CD14-positive monocyte (primary cell): ENCODE results near the gene RTN1. TPM values are rescaled to one million over a fixed set of nuclear protein-coding genes. Genes with fewer than 3 reads are reported as not detected.
A peak's percentile ranks its signal among the peaks of the same experiment; 100 is the strongest.

ENCODE experiments used
- DNase-seq, 3 donors: peaks; one replicate each; pipeline ENCODE4 v3.0.0-alpha.2; 2011 to 2022
- H2AFZ ChIP-seq: 2 replicates; pipeline ENCODE4 v1.6.0; 2012; ENCODE audit warnings: mild to moderate bottlenecking, low read depth, low read length, inconsistent platforms; ENCODE audit not compliant: insufficient read depth, poor library complexity, severe bottlenecking
- H3K27ac ChIP-seq, 2 donors: 1 replicate in 1 of 2; 2 replicates in 1 of 2; pipeline ENCODE4 v1.5.1; 2012 to 2013; ENCODE audit warnings: low read length in 2 of 2, control low read depth in 1 of 2, inconsistent platforms in 1 of 2, low read depth in 1 of 2, mild to moderate bottlenecking in 1 of 2
- H3K27me3 ChIP-seq, 2 donors: one replicate each; pipeline versions ENCODE4 v1.6.0 to v1.6.1; 2011 to 2013; ENCODE audit warnings: low read length in 2 of 2; ENCODE audit not compliant: control insufficient read depth in 2 of 2, insufficient read depth in 2 of 2
- H3K36me3 ChIP-seq, 2 donors: replicated peaks in 1 of 2; 1 replicate in 1 of 2; 2 replicates in 1 of 2; pipeline versions ENCODE4 v1.5.1 to v1.6.1; 2012 to 2013; ENCODE audit warnings: low read length in 2 of 2, control low read depth in 1 of 2, inconsistent platforms in 1 of 2, mild to moderate bottlenecking in 1 of 2; ENCODE audit not compliant: insufficient read depth in 2 of 2, control insufficient read depth in 1 of 2
- H3K4me1 ChIP-seq, 2 donors: 1 replicate in 1 of 2; 2 replicates in 1 of 2; pipeline versions ENCODE4 v1.5.1 to v1.6.1; 2012 to 2013; ENCODE audit warnings: low read length in 2 of 2, control low read depth in 1 of 2, inconsistent platforms in 1 of 2, mild to moderate bottlenecking in 1 of 2, moderate library complexity in 1 of 2; ENCODE audit not compliant: insufficient read depth in 2 of 2, control insufficient read depth in 1 of 2
- H3K4me2 ChIP-seq: replicated peaks from 2 replicates; pipeline ENCODE3; 2012; ENCODE audit warnings: low read length, moderate library complexity, mild to moderate bottlenecking; ENCODE audit not compliant: poor library complexity, severe bottlenecking; ENCODE audit errors: extremely low read depth
- H3K4me3 ChIP-seq, 3 experiments: fragments of 200-600 bp in 1 of 3; sonication (generic) in 1 of 3; replicated peaks in 1 of 3; 1 replicate in 2 of 3; 2 replicates in 1 of 3; pipeline ENCODE4 v1.5.1; 2011 to 2013; ENCODE audit warnings: low read length in 3 of 3, mild to moderate bottlenecking in 3 of 3, control low read depth in 2 of 3, low read depth in 2 of 3, inconsistent platforms in 1 of 3, moderate library complexity in 1 of 3
- H3K79me2 ChIP-seq: 2 replicates; pipeline ENCODE4 v1.6.0; 2012; ENCODE audit warnings: mild to moderate bottlenecking, control low read depth, inconsistent platforms, low read length, moderate library complexity; ENCODE audit not compliant: insufficient read depth
- H3K9ac ChIP-seq: 2 replicates; pipeline ENCODE4 v1.6.0; 2017; ENCODE audit warnings: low read length, mild to moderate bottlenecking; ENCODE audit not compliant: insufficient read depth, poor library complexity, severe bottlenecking
- H3K9me3 ChIP-seq, 2 donors: replicated peaks in 1 of 2; 1 replicate in 1 of 2; 2 replicates in 1 of 2; pipeline versions ENCODE4 v1.5.1 to v1.6.1; 2012 to 2013; ENCODE audit warnings: low read length in 2 of 2, control low read depth in 1 of 2; ENCODE audit not compliant: control insufficient read depth in 1 of 2, insufficient read depth in 1 of 2
- H4K20me1 ChIP-seq: 2 replicates; pipeline ENCODE4 v1.6.0; 2012; ENCODE audit warnings: mild to moderate bottlenecking, low read length, control low read depth, moderate library complexity; ENCODE audit not compliant: insufficient read depth
- H3K27ac Mint-ChIP-seq, 7 donors: one replicate each; pipeline ENCODE4 v1.8.0; 2020; ENCODE audit warnings: mild to moderate bottlenecking in 7 of 7, mixed read lengths in 7 of 7, moderate library complexity in 6 of 7, inconsistent platforms in 2 of 7
- H3K27me3 Mint-ChIP-seq, 3 donors: one replicate each; pipeline ENCODE4 v1.8.0; 2021 to 2022; ENCODE audit warnings: low read depth in 3 of 3, mild to moderate bottlenecking in 3 of 3, mixed read lengths in 3 of 3, moderate library complexity in 3 of 3, inconsistent platforms in 1 of 3
- H3K36me3 Mint-ChIP-seq, 2 donors: one replicate each; pipeline ENCODE4 v1.8.0; 2020; ENCODE audit warnings: mixed read lengths in 2 of 2, inconsistent platforms in 1 of 2, mild to moderate bottlenecking in 1 of 2
- H3K4me1 Mint-ChIP-seq: one replicate; pipeline ENCODE4 v1.8.0; 2020; ENCODE audit warnings: mild to moderate bottlenecking, mixed read lengths
- H3K4me3 Mint-ChIP-seq, 2 donors: one replicate each; pipeline ENCODE4 v1.8.0; 2020; ENCODE audit warnings: mild to moderate bottlenecking in 2 of 2, mixed read lengths in 2 of 2, moderate library complexity in 1 of 2
- H3K9me3 Mint-ChIP-seq, 7 donors: one replicate each; pipeline ENCODE4 v1.8.0; 2020 to 2022; ENCODE audit warnings: mixed read lengths in 7 of 7, mild to moderate bottlenecking in 6 of 7, moderate library complexity in 6 of 7, inconsistent platforms in 2 of 7
- WGBS: methylation state at CpG from one replicate; pipeline ENCODE4 v1.1.5; 2013; ENCODE audit warnings: missing lambda C conversion rate; ENCODE audit not compliant: insufficient coverage; 5-methylcytosine and 5-hydroxymethylcytosine counted together
- intact Hi-C, 2 donors: fragments of 100-400 bp; cut with micrococcal nuclease; formaldehyde crosslinking; loops; one replicate each; pipeline versions ENCODE4 v1.15.0 to v1.15.1; 2023
- polyA plus RNA-seq, 3 donors: library from polyadenylated mRNA; depleted of rRNA in 1 of 3; unstranded in 2 of 3; stranded (reverse) in 1 of 3; fragments of 300-500 nt in 2 of 3; fragments of >200 nt in 1 of 3; fragmentation: Illumina TruSeq in 2 of 3; gene quantifications; 1 replicate in 2 of 3; 2 replicates in 1 of 3; pipeline ENCODE4 v1.2.3, GENCODE V29; 2012 to 2021
- TF ChIP-seq, protein P1 (sequence below): fragments of 200-600 bp; IDR thresholded peaks from one replicate; pipeline ENCODE4 v1.8.0; 2022; ENCODE audit warnings: antibody characterized with exemption, mild to moderate bottlenecking

RTN1 gene
- polyA plus RNA-seq, 3 donors = 40.2 to 75.1 (median 55.0) TPM

DNA sequence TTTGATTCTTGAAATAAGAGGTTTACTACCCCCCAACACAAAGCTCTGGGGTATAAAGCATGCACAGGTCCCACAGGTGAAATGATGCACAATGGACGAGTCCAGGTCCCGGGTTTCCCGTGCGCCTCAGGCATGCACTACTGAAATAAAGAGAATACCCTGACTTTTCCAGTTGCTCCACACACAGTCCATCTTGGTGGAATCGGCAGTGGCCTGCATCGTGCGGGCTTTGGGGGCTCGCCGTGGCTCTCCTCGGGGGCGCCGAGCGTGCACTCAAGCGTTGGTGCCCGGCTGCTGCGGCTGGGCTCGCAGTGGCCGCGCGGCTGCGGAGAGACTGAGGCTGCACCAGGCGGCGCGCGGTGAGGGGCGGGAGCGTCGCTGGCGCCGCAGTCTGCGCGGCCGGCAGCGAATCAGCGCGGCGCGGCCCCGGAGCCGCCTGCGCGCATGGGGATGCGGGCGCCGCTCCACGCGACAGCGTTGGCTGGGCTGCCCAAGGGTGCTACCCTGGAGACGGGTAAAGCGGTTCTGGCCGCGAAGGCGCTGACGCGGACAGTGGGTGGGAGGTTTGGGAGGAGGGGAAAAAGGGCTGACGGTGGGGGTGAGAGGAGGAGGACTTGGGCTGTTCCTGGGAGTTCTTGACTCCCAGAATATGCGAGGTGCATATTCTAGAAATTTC, 240.2 kb downstream of the RTN1 start:
- intact Hi-C loops = loop anchor here in 1 of 2 donors (5.0 kb wide), 1 partner anchor 267 kb away; no protein-coding TSS in a partner anchor
- H2AFZ ChIP-seq = no peak overlapping the region
- peaks cover 11% of the 10 kb centered on the region for H3K4me1 Mint-ChIP-seq

DNA sequence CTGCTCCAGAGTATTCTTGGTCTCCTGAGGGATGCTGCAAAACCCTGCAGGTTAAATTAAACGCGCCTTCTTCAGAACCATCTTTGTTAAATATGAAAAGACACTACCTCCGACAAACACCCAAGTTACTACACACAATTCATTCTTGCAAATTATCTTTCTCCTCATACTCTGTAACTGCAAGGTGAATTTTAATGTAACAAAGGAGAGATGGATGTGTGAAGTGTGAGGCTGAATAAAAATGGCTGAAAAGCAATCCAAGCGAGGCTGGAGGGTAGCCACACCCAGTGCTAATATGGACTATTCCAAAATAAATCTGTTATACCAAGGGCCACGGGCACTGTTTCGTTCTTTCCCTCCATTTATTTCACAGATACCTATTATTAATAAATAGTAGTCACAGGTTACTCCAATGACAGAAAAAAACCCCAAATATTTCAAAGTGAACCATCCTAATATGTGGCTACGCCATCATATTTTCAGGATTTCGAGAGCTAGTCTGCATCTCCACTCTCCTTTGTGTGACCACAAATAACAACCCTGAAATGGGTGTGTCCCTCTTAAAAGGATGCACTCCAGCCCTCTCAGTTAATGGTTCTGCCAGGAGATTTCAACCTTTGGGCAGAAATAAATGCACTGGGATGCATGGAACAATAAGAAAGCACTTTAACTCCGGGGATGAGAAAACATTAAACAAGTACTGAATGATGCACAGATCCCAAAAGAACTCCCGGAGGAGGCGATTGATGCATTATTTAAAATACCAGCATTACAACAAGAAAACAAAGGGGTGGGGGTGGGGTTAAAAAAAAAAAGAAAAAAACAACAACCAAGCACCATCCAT, 240.9 kb downstream of the RTN1 start:
- 100% methylated on average over 2 of the region's 11 CpGs for WGBS
- Histone ChIP-seq H4K20me1 (peaks cover 96% of the 10 kb centered on the region), H3K27me3 (peaks cover 32 to 34% of the 10 kb centered on the region in 2 donors), H3K79me2 (no peaks in the 10 kb centered on the region), H3K36me3 (no peaks in the 10 kb centered on the region), H3K4me3 (no peak overlapping the region), H2AFZ (no peak overlapping the region), H3K9me3 (peaks cover 0 to 6% of the 10 kb centered on the region in 2 donors), H3K4me2 (no peak overlapping the region), H3K4me1 (peaks cover 5 to 7% of the 10 kb centered on the region in 2 donors), H3K9ac (no peak overlapping the region), H3K27ac (no peak overlapping the region)
- intact Hi-C loops = loop anchor here in 1 of 2 donors (5.0 kb wide), 1 partner anchor 268 kb away; no protein-coding TSS in a partner anchor
- DNase-seq = no peak
- H3K4me1 Mint-ChIP-seq = peaks cover 11% of the 10 kb centered on the region
- no peak overlapping the region for H3K27ac Mint-ChIP-seq
- H3K4me3 Mint-ChIP-seq = peak overlapping the region in 1 of 2 donors; percentile 11
- peaks cover 0 to 10% (median 0%) of the 10 kb centered on the region in 7 donors for H3K9me3 Mint-ChIP-seq
- TF ChIP-seq, protein P1, sequence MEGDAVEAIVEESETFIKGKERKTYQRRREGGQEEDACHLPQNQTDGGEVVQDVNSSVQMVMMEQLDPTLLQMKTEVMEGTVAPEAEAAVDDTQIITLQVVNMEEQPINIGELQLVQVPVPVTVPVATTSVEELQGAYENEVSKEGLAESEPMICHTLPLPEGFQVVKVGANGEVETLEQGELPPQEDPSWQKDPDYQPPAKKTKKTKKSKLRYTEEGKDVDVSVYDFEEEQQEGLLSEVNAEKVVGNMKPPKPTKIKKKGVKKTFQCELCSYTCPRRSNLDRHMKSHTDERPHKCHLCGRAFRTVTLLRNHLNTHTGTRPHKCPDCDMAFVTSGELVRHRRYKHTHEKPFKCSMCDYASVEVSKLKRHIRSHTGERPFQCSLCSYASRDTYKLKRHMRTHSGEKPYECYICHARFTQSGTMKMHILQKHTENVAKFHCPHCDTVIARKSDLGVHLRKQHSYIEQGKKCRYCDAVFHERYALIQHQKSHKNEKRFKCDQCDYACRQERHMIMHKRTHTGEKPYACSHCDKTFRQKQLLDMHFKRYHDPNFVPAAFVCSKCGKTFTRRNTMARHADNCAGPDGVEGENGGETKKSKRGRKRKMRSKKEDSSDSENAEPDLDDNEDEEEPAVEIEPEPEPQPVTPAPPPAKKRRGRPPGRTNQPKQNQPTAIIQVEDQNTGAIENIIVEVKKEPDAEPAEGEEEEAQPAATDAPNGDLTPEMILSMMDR = no peak
- peaks cover 0 to 5% of the 10 kb centered on the region in 2 donors for H3K36me3 Mint-ChIP-seq
- H3K27me3 Mint-ChIP-seq = peaks cover 30 to 52% (median 39%) of the 10 kb centered on the region in 3 donors

More for the DNA sequence above, 240.2 kb downstream of the RTN1 start:
- Histone ChIP-seq H3K4me2 (peak overlapping the region; percentile 14), H3K36me3 (no peaks in the 10 kb centered on the region), H4K20me1 (peaks cover 98% of the 10 kb centered on the region), H3K4me3 (no peak overlapping the region), H3K9me3 (peaks cover 0 to 6% of the 10 kb centered on the region in 2 donors), H3K4me1 (peaks cover 5 to 7% of the 10 kb centered on the region in 2 donors), H3K79me2 (no peaks in the 10 kb centered on the region), H3K27me3 (peaks cover 32 to 34% of the 10 kb centered on the region in 2 donors), H3K27ac (no peak overlapping the region), H3K9ac (no peak overlapping the region)
- H3K4me3 Mint-ChIP-seq = peak overlapping the region in 1 of 2 donors; percentile 78
- peak overlapping the region in 1 of 7 donors; percentile 45 for H3K27ac Mint-ChIP-seq
- DNase-seq = no peak
- TF ChIP-seq, protein P1 = no peak
- H3K27me3 Mint-ChIP-seq = peaks cover 32 to 54% (median 39%) of the 10 kb centered on the region in 3 donors
- WGBS = under 1% methylated on average over 57 of the region's 57 CpGs
- peaks cover 0 to 5% of the 10 kb centered on the region in 2 donors for H3K36me3 Mint-ChIP-seq
- peaks cover 0 to 10% (median 0%) of the 10 kb centered on the region in 7 donors for H3K9me3 Mint-ChIP-seq
